Measurements from ENCODE around the gene PRKCZ.

PRKCZ gene

GRCh38 chr1:2070016-2070415 lies 19.8 kb downstream of the PRKCZ start:
- DNase-seq, result no peak

- no peak for DNase-seq
Measured at GRCh38 chr1:2070800-2071530, 20.8 kb downstream of the PRKCZ start.

GRCh38 chr1:2072109-2072806 lies 22.0 kb downstream of the PRKCZ start:
- no peak for DNase-seq

GRCh38 chr1:2072891-2073290 lies 22.7 kb downstream of the PRKCZ start:
- DNase-seq, result no peak

- DNase-seq, result no peak
Measured at GRCh38 chr1:2073382-2074230, 23.4 kb downstream of the PRKCZ start.

- no peak for DNase-seq
Measured at GRCh38 chr1:2074396-2074795, 24.2 kb downstream of the PRKCZ start.

GRCh38 chr1:2074944-2075740 lies 24.9 kb downstream of the PRKCZ start:
- DNase-seq, result no peak

- no peak for DNase-seq
Measured at GRCh38 chr1:2076826-2077225, 26.6 kb downstream of the PRKCZ start.

- DNase-seq, result no peak
Measured at GRCh38 chr1:2078170-2078569, 28.0 kb downstream of the PRKCZ start.

- DNase-seq, result no peak
Measured at GRCh38 chr1:2079396-2080085, 29.3 kb downstream of the PRKCZ start.

GRCh38 chr1:2080140-2080539 lies 29.9 kb downstream of the PRKCZ start:
- no peak for DNase-seq

- DNase-seq, result no peak
Measured at GRCh38 chr1:2080884-2081283, 30.7 kb downstream of the PRKCZ start.

GRCh38 chr1:2081326-2081885 lies 31.2 kb downstream of the PRKCZ start:
- DNase-seq, result no peak

GRCh38 chr1:2082064-2082463 lies 31.9 kb downstream of the PRKCZ start:
- DNase-seq, result no peak

GRCh38 chr1:2083666-2084065 lies 33.5 kb downstream of the PRKCZ start:
- no peak for DNase-seq

GRCh38 chr1:2084306-2084705 lies 34.1 kb downstream of the PRKCZ start:
- no peak for DNase-seq

GRCh38 chr1:2085080-2085479 lies 34.9 kb downstream of the PRKCZ start:
- DNase-seq, result no peak

GRCh38 chr1:2086446-2087078 lies 36.4 kb downstream of the PRKCZ start:
- no peak for DNase-seq

GRCh38 chr1:2087766-2088165 lies 37.6 kb downstream of the PRKCZ start:
- no peak for DNase-seq

- no peak for DNase-seq
Measured at GRCh38 chr1:2088458-2088857, 38.2 kb downstream of the PRKCZ start.

- DNase-seq, result no peak
Measured at GRCh38 chr1:2089051-2089450, 38.8 kb downstream of the PRKCZ start.

All from NCI-H446 (cell line).